OCI-LY3 (cell line): Measurements from ENCODE around the gene SORL1.

Source experiments
- EZH2phosphoT487 ChIP-seq: fragments of 200-600 bp; shearing (Covaris generic); IDR thresholded peaks from 2 replicates; pipeline ENCODE4 v1.6.1; 2018; ENCODE audit warnings: antibody characterized with exemption, mixed run types, low read depth
- TF ChIP-seq, protein P1 (sequence below): fragments of 200-600, 300-600 bp; sonication (generic); IDR thresholded peaks from 2 replicates; pipeline ENCODE4 v1.5.1; 2014; ENCODE audit warnings: antibody characterized with exemption, low read length, low read depth

GRCh38 chr11:121604152-121604551 lies 152.0 kb downstream of the SORL1 start:
- TF ChIP-seq, protein P1, sequence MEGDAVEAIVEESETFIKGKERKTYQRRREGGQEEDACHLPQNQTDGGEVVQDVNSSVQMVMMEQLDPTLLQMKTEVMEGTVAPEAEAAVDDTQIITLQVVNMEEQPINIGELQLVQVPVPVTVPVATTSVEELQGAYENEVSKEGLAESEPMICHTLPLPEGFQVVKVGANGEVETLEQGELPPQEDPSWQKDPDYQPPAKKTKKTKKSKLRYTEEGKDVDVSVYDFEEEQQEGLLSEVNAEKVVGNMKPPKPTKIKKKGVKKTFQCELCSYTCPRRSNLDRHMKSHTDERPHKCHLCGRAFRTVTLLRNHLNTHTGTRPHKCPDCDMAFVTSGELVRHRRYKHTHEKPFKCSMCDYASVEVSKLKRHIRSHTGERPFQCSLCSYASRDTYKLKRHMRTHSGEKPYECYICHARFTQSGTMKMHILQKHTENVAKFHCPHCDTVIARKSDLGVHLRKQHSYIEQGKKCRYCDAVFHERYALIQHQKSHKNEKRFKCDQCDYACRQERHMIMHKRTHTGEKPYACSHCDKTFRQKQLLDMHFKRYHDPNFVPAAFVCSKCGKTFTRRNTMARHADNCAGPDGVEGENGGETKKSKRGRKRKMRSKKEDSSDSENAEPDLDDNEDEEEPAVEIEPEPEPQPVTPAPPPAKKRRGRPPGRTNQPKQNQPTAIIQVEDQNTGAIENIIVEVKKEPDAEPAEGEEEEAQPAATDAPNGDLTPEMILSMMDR, result no peak
- no peak for TF ChIP-seq EZH2phosphoT487
